ACC112 (cell line): Measurements from ENCODE around the gene PLCG1.
A peak's percentile ranks its signal among the peaks of the same experiment; 100 is the strongest.

ENCODE experiments used
- H2AFZ ChIP-seq: fragments of 200-600 bp; sonication (generic); one replicate; pipeline ENCODE4 v1.6.0; 2017; ENCODE audit warnings: antibody characterized with exemption, low read length; ENCODE audit not compliant: unreplicated experiment
- H3K27ac ChIP-seq: fragments of 200-600 bp; sonication (generic); 2 replicates; pipeline ENCODE4 v1.5.1; 2014; ENCODE audit warnings: low read depth, mild to moderate bottlenecking, antibody characterized with exemption, low read length, moderate library complexity
- H3K27me3 ChIP-seq: fragments of 200-600 bp; sonication (generic); 2 replicates; pipeline ENCODE4 v1.6.1; 2014; ENCODE audit warnings: mild to moderate bottlenecking, antibody characterized with exemption, low read length, moderate library complexity, mixed read lengths; ENCODE audit not compliant: insufficient read depth
- H3K36me3 ChIP-seq: fragments of 200-600 bp; sonication (generic); 2 replicates; pipeline ENCODE4 v1.6.1; 2016; ENCODE audit warnings: mild to moderate bottlenecking, antibody characterized with exemption, low read length, moderate library complexity, mixed read lengths; ENCODE audit not compliant: insufficient read depth
- H3K4me1 ChIP-seq: fragments of 200-600 bp; sonication (generic); one replicate; pipeline ENCODE4 v1.6.1; 2016; ENCODE audit warnings: low read length, mixed read lengths; ENCODE audit not compliant: insufficient read depth, unreplicated experiment, control insufficient read depth
- H3K4me3 ChIP-seq: fragments of 200-600 bp; sonication (generic); 2 replicates; pipeline ENCODE4 v1.5.1; 2014; ENCODE audit warnings: mild to moderate bottlenecking, low read depth, low read length
- H3K79me2 ChIP-seq: fragments of 200-600 bp; sonication (generic); one replicate; pipeline ENCODE4 v1.6.0; 2016; ENCODE audit warnings: low read length; ENCODE audit not compliant: control insufficient read depth, unreplicated experiment, insufficient read depth

Gene PLCG1

GRCh38 chr20:41136680-41137613 lies at the start of gene PLCG1:
Gene PLCG1 (plus strand): TSS chr20:41137543. CDS start chr20:41137642, 99 bp downstream.
- Histone ChIP-seq H3K36me3 (no peaks in the 10 kb centered on the region), H3K27me3 (no peaks in the 10 kb centered on the region), H2AFZ (peak within 1 kb of the TSS; percentile 92), H3K4me3 (peak within 1 kb of the TSS; percentile 90), H3K27ac (peak within 1 kb of the TSS; percentile 74; the same call in 1 of the 2 replicates), H3K79me2 (peaks cover 47% of the 10 kb centered on the region), H3K4me1 (peaks cover 29% of the 10 kb centered on the region)

DNA sequence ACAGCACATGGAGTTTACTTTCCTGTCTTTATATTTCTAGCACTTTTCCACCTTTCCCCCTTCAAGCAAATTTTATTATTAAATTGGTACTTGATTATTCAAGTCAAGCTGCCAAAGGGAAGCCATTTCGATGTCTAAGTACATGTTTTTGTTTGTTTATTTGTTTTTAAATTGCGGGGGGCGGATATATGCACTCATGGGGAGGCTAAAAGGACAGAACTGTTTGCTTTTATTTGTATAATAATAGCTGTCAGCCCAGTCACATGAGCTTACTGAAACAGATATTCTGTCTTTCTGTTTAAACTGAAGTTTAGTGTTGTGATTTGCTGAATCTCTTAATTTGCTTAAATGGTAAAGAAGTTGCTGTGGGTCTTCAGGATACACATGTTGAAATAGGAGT lies 49.6 kb upstream of the PLCG1 start:
- no peak overlapping the region for H2AFZ ChIP-seq
- peaks cover 44% of the 10 kb centered on the region for H3K36me3 ChIP-seq
- no peak overlapping the region for H3K27ac ChIP-seq
- H3K27me3 ChIP-seq, result no peaks in the 10 kb centered on the region
- no peak overlapping the region for H3K4me3 ChIP-seq
- H3K79me2 ChIP-seq, result no peaks in the 10 kb centered on the region
- H3K4me1 ChIP-seq, result no peaks in the 10 kb centered on the region

- no peak overlapping the region for H3K27ac ChIP-seq
- H3K27me3 ChIP-seq, result no peaks in the 10 kb centered on the region
- H3K4me3 ChIP-seq, result no peak overlapping the region
- peaks cover 32% of the 10 kb centered on the region for H3K36me3 ChIP-seq
- H2AFZ ChIP-seq, result no peak overlapping the region
- peaks cover 6% of the 10 kb centered on the region for H3K4me1 ChIP-seq
- H3K79me2 ChIP-seq, result no peaks in the 10 kb centered on the region
These were observed 47.8 kb upstream of the PLCG1 start for GRCh38 chr20:41089555-41089954.

- H3K4me1 ChIP-seq, result peaks cover 8% of the 10 kb centered on the region
- no peaks in the 10 kb centered on the region for H3K27me3 ChIP-seq
- H3K36me3 ChIP-seq, result peaks cover 28% of the 10 kb centered on the region
- H2AFZ ChIP-seq, result no peak overlapping the region
- no peak overlapping the region for H3K27ac ChIP-seq
- no peaks in the 10 kb centered on the region for H3K79me2 ChIP-seq
- H3K4me3 ChIP-seq, result no peak overlapping the region
These were observed 45.4 kb upstream of the PLCG1 start for GRCh38 chr20:41091927-41092326.

- H3K4me1 ChIP-seq, result peaks cover 19% of the 10 kb centered on the region
- H3K27ac ChIP-seq, result peak overlapping the region; percentile 65
- H3K79me2 ChIP-seq, result no peaks in the 10 kb centered on the region
- H2AFZ ChIP-seq, result no peak overlapping the region
- H3K4me3 ChIP-seq, result no peak overlapping the region
- H3K36me3 ChIP-seq, result peaks cover 39% of the 10 kb centered on the region
- no peaks in the 10 kb centered on the region for H3K27me3 ChIP-seq
These were observed 42.8 kb upstream of the PLCG1 start for GRCh38 chr20:41094353-41095055.

- H3K36me3 ChIP-seq, result peaks cover 47% of the 10 kb centered on the region
- no peaks in the 10 kb centered on the region for H3K79me2 ChIP-seq
- H3K27me3 ChIP-seq, result no peaks in the 10 kb centered on the region
- H3K4me1 ChIP-seq, result peaks cover 19% of the 10 kb centered on the region
- no peak overlapping the region for H3K27ac ChIP-seq
- H3K4me3 ChIP-seq, result no peak overlapping the region
- H2AFZ ChIP-seq, result no peak overlapping the region
These were observed 42.0 kb upstream of the PLCG1 start for GRCh38 chr20:41095110-41095969.

DNA sequence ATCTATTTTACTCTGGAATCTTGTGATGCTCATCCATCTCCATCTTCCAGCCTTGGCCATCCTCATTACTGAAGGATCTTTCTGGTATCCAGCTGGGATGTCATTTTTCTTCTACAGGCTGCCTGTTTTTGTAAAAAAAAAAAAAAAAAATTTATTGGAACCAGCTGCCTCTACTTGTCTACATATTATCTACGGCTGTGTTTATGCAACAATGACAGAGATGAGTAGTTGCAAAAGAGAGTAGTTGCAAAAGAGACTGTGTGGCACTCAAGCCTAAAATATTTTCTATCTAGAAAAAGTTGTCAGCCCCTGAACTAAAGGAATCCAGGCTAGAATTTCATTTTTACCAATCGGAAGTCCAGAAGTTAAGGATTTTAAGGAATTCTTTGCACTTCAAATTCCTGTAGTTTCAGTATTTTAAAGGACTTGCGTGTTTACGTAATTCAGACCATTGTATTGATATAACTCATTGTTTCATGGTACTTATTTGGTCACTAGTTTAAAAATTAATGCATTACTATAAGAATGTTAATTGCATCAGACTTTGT lies 38.6 kb upstream of the PLCG1 start:
- Histone ChIP-seq H3K36me3 (peaks cover 49% of the 10 kb centered on the region), H3K79me2 (no peaks in the 10 kb centered on the region), H3K4me3 (no peak overlapping the region), H3K4me1 (peaks cover 19% of the 10 kb centered on the region), H3K27ac (no peak overlapping the region), H3K27me3 (no peaks in the 10 kb centered on the region), H2AFZ (no peak overlapping the region)

DNA sequence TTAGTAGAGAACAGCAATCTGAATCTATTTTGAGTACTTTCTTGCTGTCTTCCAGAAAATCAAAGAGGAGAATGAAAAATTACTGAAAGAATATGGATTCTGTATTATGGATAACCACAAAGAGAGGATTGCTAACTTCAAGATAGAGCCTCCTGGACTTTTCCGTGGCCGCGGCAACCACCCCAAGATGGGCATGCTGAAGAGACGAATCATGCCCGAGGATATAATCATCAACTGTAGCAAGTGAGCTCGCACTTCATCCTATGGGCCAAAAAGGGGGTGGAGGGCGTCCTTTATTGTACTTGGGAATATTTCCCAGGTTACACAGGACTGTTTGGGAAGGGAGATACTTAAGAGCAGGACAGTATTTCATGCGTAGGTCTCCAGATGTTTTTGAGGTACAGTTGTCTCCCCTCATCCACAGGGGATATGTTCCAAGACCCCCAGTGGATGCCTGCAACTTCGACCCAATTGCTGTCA lies 37.3 kb upstream of the PLCG1 start:
- peaks cover 54% of the 10 kb centered on the region for H3K36me3 ChIP-seq
- no peak overlapping the region for H3K27ac ChIP-seq
- H3K27me3 ChIP-seq, result no peaks in the 10 kb centered on the region

GRCh38 chr20:41101660-41102059 lies 35.7 kb upstream of the PLCG1 start:
- Histone ChIP-seq H3K27me3 (no peaks in the 10 kb centered on the region), H3K27ac (no peak overlapping the region), H2AFZ (no peak overlapping the region), H3K4me3 (no peak overlapping the region), H3K4me1 (peaks cover 11% of the 10 kb centered on the region), H3K36me3 (peaks cover 54% of the 10 kb centered on the region), H3K79me2 (no peaks in the 10 kb centered on the region)

More for the DNA sequence above, 37.3 kb upstream of the PLCG1 start:
- peaks cover 11% of the 10 kb centered on the region for H3K4me1 ChIP-seq
- no peaks in the 10 kb centered on the region for H3K79me2 ChIP-seq
- H2AFZ ChIP-seq, result no peak overlapping the region
- no peak overlapping the region for H3K4me3 ChIP-seq

DNA sequence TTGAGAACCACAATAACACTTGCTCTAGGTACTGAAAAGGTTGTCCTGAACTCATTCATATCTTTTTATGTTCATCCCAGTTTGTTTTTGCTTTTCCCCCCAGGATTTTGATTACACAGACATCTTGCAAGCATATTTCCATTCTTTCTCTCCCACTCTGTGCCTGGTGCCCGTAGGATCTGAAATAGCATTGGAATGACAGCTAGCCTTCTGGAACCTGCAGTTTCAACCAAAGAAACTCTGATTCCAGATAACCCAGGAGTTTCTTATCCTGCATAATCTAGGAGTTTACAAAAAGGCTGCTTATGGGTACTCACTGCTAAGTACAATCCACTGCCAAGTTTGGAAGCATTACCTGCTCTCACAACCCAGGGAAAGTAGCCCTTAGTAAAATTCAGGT lies 28.8 kb upstream of the PLCG1 start:
- H3K4me3 ChIP-seq, result no peak overlapping the region
- no peak overlapping the region for H3K27ac ChIP-seq
- no peak overlapping the region for H2AFZ ChIP-seq
- peaks cover 45% of the 10 kb centered on the region for H3K36me3 ChIP-seq
- no peaks in the 10 kb centered on the region for H3K4me1 ChIP-seq
- H3K27me3 ChIP-seq, result no peaks in the 10 kb centered on the region
- H3K79me2 ChIP-seq, result no peaks in the 10 kb centered on the region
